Adrenal gland (tissue), 5 donors: ENCODE measurements around the gene SNED1.
"Not testable (repeated sequence)": the region's sequence is repeated elsewhere in the genome, so short reads cannot be mapped to it uniquely, and the experiment has no call there.

ENCODE experiments used
- POLR2A ChIP-seq, 2 donors: fragments of 450-650 bp; IDR thresholded peaks; one replicate each; pipeline ENCODE4 v1.6.1; 2017; ENCODE audit warnings: antibody characterized with exemption in 2 of 2, mild to moderate bottlenecking in 2 of 2, moderate library complexity in 1 of 2
- TF ChIP-seq, protein P1 (sequence below), 6 experiments: fragments of 450-650 bp in 4 of 6; fragments of 200-600 bp in 2 of 6; sonication (generic) in 1 of 6; IDR thresholded peaks; 1 replicate in 5 of 6; 2 replicates in 1 of 6; pipeline versions ENCODE4 v1.5.1 to v1.8.0; 2016 to 2021; ENCODE audit warnings: antibody characterized with exemption in 6 of 6, mild to moderate bottlenecking in 2 of 6, moderate library complexity in 1 of 6
- donor health status: DM: no; HTN: no; CAD: no.

DNA sequence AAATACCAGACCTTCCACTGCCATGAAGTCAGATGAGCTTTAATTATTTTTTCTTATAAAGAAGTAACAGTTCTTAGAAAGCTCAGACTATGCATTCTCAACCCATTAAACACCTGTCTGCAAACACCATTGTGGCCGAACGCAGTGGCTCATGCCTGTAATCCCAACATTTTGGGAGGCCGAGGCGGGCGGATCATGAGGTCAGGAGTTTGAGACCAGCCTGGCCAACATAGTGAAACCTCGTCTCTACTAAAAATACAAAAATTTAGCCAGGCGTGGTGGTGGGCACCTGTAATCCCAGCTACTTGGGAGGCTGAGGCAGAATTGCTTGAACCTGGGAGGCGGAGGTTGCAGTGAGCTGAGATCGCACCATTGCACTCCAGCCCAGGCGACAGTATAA, 106.2 kb downstream of the SNED1 start:
- not testable (repeated sequence) for TF ChIP-seq POLR2A (IDR thresholded peaks at IDR 0.05)
- TF ChIP-seq, protein P1, sequence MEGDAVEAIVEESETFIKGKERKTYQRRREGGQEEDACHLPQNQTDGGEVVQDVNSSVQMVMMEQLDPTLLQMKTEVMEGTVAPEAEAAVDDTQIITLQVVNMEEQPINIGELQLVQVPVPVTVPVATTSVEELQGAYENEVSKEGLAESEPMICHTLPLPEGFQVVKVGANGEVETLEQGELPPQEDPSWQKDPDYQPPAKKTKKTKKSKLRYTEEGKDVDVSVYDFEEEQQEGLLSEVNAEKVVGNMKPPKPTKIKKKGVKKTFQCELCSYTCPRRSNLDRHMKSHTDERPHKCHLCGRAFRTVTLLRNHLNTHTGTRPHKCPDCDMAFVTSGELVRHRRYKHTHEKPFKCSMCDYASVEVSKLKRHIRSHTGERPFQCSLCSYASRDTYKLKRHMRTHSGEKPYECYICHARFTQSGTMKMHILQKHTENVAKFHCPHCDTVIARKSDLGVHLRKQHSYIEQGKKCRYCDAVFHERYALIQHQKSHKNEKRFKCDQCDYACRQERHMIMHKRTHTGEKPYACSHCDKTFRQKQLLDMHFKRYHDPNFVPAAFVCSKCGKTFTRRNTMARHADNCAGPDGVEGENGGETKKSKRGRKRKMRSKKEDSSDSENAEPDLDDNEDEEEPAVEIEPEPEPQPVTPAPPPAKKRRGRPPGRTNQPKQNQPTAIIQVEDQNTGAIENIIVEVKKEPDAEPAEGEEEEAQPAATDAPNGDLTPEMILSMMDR (IDR thresholded peaks at IDR 0.05) = not testable (repeated sequence)
